Astrocyte (in vitro differentiated cells and primary cell): ENCODE data around the gene FAM200C. TPM values are rescaled to one million over a fixed set of nuclear protein-coding genes. Genes with fewer than 3 reads are reported as not detected.

Source experiments
- DNase-seq: peaks from one replicate; pipeline ENCODE4 v3.0.0-alpha.2; 2010; ENCODE audit warnings: low read depth
- FAIRE-seq: peaks from 2 replicates; lab custom pipeline; 2011; peaks lifted over from hg19 to GRCh38; lab: Jason Lieb, UNC
- H2AFZ ChIP-seq: 2 replicates; pipeline ENCODE4 v1.6.0; 2012; ENCODE audit warnings: low read depth, low read length, inconsistent platforms
- H3K27ac ChIP-seq: 2 replicates; pipeline ENCODE4 v1.5.1; 2011; ENCODE audit warnings: low read depth, low read length, inconsistent platforms
- H3K27me3 ChIP-seq: 2 replicates; pipeline ENCODE4 v1.6.0; 2011; ENCODE audit warnings: low read length, inconsistent platforms; ENCODE audit not compliant: insufficient read depth
- H3K36me3 ChIP-seq: 2 replicates; pipeline ENCODE4 v1.5.1; 2011; ENCODE audit warnings: low read length, inconsistent platforms; ENCODE audit not compliant: insufficient read depth
- H3K4me1 ChIP-seq: 2 replicates; pipeline ENCODE4 v1.5.1; 2011; ENCODE audit warnings: low read length, inconsistent platforms; ENCODE audit not compliant: insufficient read depth
- H3K4me2 ChIP-seq: 2 replicates; pipeline ENCODE4 v1.6.0; 2012; ENCODE audit warnings: low read length, inconsistent platforms
- H3K4me3 ChIP-seq: 2 replicates; pipeline ENCODE4 v1.5.1; 2011; ENCODE audit warnings: low read depth, mild to moderate bottlenecking, low read length, inconsistent platforms; ENCODE audit not compliant: insufficient read depth
- H3K79me2 ChIP-seq: 2 replicates; pipeline ENCODE4 v1.6.0; 2012; ENCODE audit warnings: mild to moderate bottlenecking, low read length, inconsistent platforms; ENCODE audit not compliant: insufficient read depth
- H3K9ac ChIP-seq: 2 replicates; pipeline ENCODE4 v1.6.0; 2012; ENCODE audit warnings: mild to moderate bottlenecking, low read length, inconsistent platforms
- H3K9me3 ChIP-seq: 2 replicates; pipeline ENCODE4 v1.5.1; 2012; ENCODE audit warnings: low read depth, mild to moderate bottlenecking, low read length, inconsistent platforms; ENCODE audit not compliant: insufficient read depth
- H4K20me1 ChIP-seq: 2 replicates; pipeline ENCODE4 v1.6.0; 2012; ENCODE audit warnings: low read length, inconsistent platforms; ENCODE audit not compliant: insufficient read depth
- H3K27ac Mint-ChIP-seq: one replicate; pipeline ENCODE4 v1.8.0; 2021; ENCODE audit warnings: mild to moderate bottlenecking, mixed read lengths; ENCODE audit not compliant: unreplicated experiment
- H3K27me3 Mint-ChIP-seq: one replicate; pipeline ENCODE4 v1.8.0; 2021; ENCODE audit warnings: low read depth, mixed read lengths; ENCODE audit not compliant: unreplicated experiment
- H3K36me3 Mint-ChIP-seq: one replicate; pipeline ENCODE4 v1.8.0; 2021; ENCODE audit warnings: low read depth, mixed read lengths; ENCODE audit not compliant: unreplicated experiment
- H3K4me1 Mint-ChIP-seq: one replicate; pipeline ENCODE4 v1.8.0; 2021; ENCODE audit warnings: low read depth, mixed read lengths; ENCODE audit not compliant: unreplicated experiment
- H3K4me3 Mint-ChIP-seq: one replicate; pipeline ENCODE4 v1.8.0; 2021; ENCODE audit warnings: mild to moderate bottlenecking, moderate library complexity, mixed read lengths; ENCODE audit not compliant: unreplicated experiment
- H3K9me3 Mint-ChIP-seq: one replicate; pipeline ENCODE4 v1.8.0; 2021; ENCODE audit warnings: mild to moderate bottlenecking, mixed read lengths; ENCODE audit not compliant: unreplicated experiment
- CTCF ChIP-seq: IDR thresholded peaks from 2 replicates; pipeline ENCODE4 v1.5.1; 2011; ENCODE audit warnings: low read depth, mild to moderate bottlenecking, inconsistent platforms, low read length, moderate library complexity; ENCODE audit not compliant: insufficient read depth
- EZH2 ChIP-seq: IDR thresholded peaks from 2 replicates; pipeline ENCODE4 v1.6.1; 2012; ENCODE audit warnings: mild to moderate bottlenecking, low read length, inconsistent platforms; ENCODE audit not compliant: insufficient read depth
- total RNA-seq: library from RNA; stranded (reverse); gene quantifications from 2 replicates; pipeline ENCODE4 v1.2.1, GENCODE V29; 2021

The FAM200C gene
- total RNA-seq, 1 donor from 2014 or later: 1.7 TPM

GRCh38 chr5:160375166-160375565 is 24.7 kb downstream of the FAM200C start:
- FAIRE-seq (peak; percentile 41), DNase-seq (peak; percentile 44)
- Mint-ChIP-seq H3K36me3 (no peaks in the 10 kb centered on the region), H3K9me3 (no peaks in the 10 kb centered on the region), H3K4me1 (peaks cover 11% of the 10 kb centered on the region), H3K4me3 (no peak overlapping the region), H3K27ac (peak overlapping the region; percentile 83), H3K27me3 (peaks cover 31% of the 10 kb centered on the region)
- TF ChIP-seq EZH2 (no peak), CTCF (no peak)
- no peak overlapping the region for H3K4me2 ChIP-seq
- no peaks in the 10 kb centered on the region for H4K20me1 ChIP-seq
- H3K9me3 ChIP-seq: no peaks in the 10 kb centered on the region
- H3K4me1 ChIP-seq: peaks cover under 1% of the 10 kb centered on the region
- no peaks in the 10 kb centered on the region for H3K79me2 ChIP-seq
- peaks cover 18% of the 10 kb centered on the region for H3K27me3 ChIP-seq
- H2AFZ ChIP-seq: no peak overlapping the region
- no peaks in the 10 kb centered on the region for H3K36me3 ChIP-seq
- no peak overlapping the region for H3K9ac ChIP-seq
- H3K27ac ChIP-seq: no peak overlapping the region
- no peak overlapping the region for H3K4me3 ChIP-seq

DNA sequence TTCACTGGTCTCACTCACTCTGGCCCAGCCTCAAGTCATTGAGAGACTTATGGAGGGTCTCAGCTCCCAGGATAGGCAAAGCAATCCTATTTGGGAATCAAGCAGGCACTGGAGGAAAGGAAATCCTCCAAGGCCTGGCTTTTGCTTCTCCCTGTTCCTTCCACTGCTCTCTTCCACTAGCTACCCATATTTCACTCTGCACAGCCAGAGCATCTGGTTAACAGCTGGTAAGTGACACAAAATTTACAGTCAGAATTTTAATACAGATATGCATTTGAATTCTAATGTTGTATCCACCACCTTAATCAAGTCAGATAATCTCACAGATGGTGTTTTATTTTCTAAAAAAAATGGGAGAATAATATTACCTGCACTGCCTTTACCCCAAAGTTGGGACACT is 28.6 kb downstream of the FAM200C start:
- H3K4me3 Mint-ChIP-seq: no peak overlapping the region
- Histone ChIP-seq H3K9me3 (no peaks in the 10 kb centered on the region), H2AFZ (no peak overlapping the region), H3K4me1 (peaks cover 3% of the 10 kb centered on the region), H3K4me3 (no peak overlapping the region), H3K79me2 (no peaks in the 10 kb centered on the region), H3K9ac (no peak overlapping the region), H4K20me1 (no peaks in the 10 kb centered on the region), H3K36me3 (no peaks in the 10 kb centered on the region), H3K27ac (no peak overlapping the region), H3K4me2 (no peak overlapping the region), H3K27me3 (peaks cover 17% of the 10 kb centered on the region)
- peaks cover 7% of the 10 kb centered on the region for H3K9me3 Mint-ChIP-seq
- DNase-seq: no peak
- H3K27me3 Mint-ChIP-seq: peaks cover 36% of the 10 kb centered on the region
- H3K27ac Mint-ChIP-seq: no peak overlapping the region
- H3K4me1 Mint-ChIP-seq: peaks cover 11% of the 10 kb centered on the region
- H3K36me3 Mint-ChIP-seq: no peaks in the 10 kb centered on the region
- FAIRE-seq: no peak
- no peak for TF ChIP-seq EZH2
- TF ChIP-seq CTCF: no peak

- peak overlapping the region; percentile 78 for H3K4me3 Mint-ChIP-seq
- TF ChIP-seq CTCF (no peak), EZH2 (no peak)
- H3K4me2 ChIP-seq: peak overlapping the region; percentile 82
- peaks cover 13% of the 10 kb centered on the region for H3K27me3 ChIP-seq
- peaks cover 36% of the 10 kb centered on the region for H3K27me3 Mint-ChIP-seq
- H3K9ac ChIP-seq: peak overlapping the region; percentile 68
- H3K9me3 ChIP-seq: no peaks in the 10 kb centered on the region
- H3K36me3 ChIP-seq: no peaks in the 10 kb centered on the region
- H2AFZ ChIP-seq: peak overlapping the region; percentile 65
- H3K9me3 Mint-ChIP-seq: peaks cover 7% of the 10 kb centered on the region
- no peaks in the 10 kb centered on the region for H4K20me1 ChIP-seq
- no peak for DNase-seq
- peaks cover 3% of the 10 kb centered on the region for H3K4me1 ChIP-seq
- no peak overlapping the region for H3K27ac ChIP-seq
- H3K36me3 Mint-ChIP-seq: no peaks in the 10 kb centered on the region
- H3K4me1 Mint-ChIP-seq: peaks cover 11% of the 10 kb centered on the region
- no peaks in the 10 kb centered on the region for H3K79me2 ChIP-seq
- no peak for FAIRE-seq
- H3K4me3 ChIP-seq: peak overlapping the region; percentile 72
- no peak overlapping the region for H3K27ac Mint-ChIP-seq
Measured at GRCh38 chr5:160370713-160371034, 29.2 kb downstream of the FAM200C start.
